Renal cortex interstitium (tissue), 11 donors: Measurements from ENCODE around the gene PLS3. TPM values are rescaled to one million over a fixed set of nuclear protein-coding genes. Genes with fewer than 3 reads are reported as not detected.
"Not testable (repeated sequence)": the region's sequence is repeated elsewhere in the genome, so short reads cannot be mapped to it uniquely, and the experiment has no call there.

Experiments used
- DNase-seq, 11 donors: peaks; one replicate each; pipeline ENCODE4 v3.0.0-alpha.2; 2013; ENCODE audit warnings: low read depth in 9 of 11, low spot score in 4 of 11; ENCODE audit errors: extremely low read depth in 1 of 11
- polyA plus RNA-seq, 3 donors: library from polyadenylated mRNA; unstranded; fragments of 120-200 nt; gene quantifications; one replicate each; pipeline ENCODE4 v1.2.1, GENCODE V29; 2013; ENCODE audit not compliant: insufficient read length in 3 of 3

PLS3 gene
- polyA plus RNA-seq, 3 donors = 233 to 264 (median 239) TPM

DNA sequence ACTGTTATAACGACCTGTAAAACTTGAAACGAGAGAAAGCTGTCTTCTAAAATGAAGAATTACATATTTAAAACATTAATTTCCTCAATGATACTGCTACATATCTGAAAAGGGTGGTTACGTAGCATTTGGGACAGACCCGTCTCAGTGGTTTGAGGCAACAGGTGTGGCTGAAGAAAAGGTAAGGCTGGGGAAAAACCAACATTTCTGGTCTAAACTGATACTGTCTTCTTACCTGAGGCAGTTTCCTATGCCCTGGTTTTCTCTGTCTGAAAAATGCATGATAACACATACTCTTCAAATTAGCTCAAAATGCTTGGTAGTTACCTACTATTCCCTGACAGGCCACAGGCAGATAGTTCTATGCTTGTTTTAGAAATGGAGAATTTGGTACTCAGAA lies 30.4 kb downstream of the PLS3 start:
- DNase-seq = no peak

DNA sequence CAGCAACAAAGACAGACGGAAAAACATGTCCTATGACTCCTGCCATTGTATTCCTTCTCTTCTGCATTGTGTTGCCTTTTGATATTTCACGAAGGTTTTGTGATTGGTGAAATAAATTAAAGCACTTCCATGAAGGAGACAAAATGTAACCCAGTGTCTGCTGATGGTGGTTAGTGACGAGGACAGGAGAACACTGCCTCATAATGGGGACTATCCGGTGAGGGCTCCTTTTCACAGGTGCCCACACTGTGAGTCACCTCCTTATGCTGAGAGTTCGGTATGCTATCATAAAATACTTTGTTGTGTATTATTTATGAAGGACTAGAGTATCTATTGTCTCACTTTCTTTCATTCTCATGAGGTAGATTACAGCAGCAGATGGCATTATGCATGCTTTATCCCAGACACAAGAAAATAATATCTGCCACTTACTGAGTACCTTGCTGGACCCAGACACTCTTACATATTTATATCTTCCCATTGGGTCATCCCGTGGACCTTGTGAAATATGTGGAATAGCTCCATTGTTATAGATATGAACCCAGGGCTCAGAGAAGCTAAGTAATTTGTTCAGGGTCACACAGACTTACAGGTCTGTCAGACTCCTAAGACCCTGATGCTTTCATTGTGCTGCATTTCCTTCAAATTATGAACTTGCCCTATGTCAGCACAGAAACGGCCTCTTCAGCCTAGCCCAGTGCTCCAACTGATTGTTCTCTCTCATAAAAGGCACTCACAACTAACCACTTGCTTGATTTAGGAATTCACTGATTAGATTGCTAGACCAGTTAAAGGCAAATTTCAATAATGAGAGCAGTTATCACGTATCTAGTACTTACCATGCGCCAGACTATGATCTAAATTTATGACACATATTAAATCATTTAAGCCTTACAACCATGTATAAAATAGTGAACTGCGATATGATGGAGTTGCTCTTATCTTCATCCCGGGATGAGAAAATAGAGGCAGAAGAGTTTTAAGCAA lies 31.2 kb downstream of the PLS3 start:
- no peak for DNase-seq

DNA sequence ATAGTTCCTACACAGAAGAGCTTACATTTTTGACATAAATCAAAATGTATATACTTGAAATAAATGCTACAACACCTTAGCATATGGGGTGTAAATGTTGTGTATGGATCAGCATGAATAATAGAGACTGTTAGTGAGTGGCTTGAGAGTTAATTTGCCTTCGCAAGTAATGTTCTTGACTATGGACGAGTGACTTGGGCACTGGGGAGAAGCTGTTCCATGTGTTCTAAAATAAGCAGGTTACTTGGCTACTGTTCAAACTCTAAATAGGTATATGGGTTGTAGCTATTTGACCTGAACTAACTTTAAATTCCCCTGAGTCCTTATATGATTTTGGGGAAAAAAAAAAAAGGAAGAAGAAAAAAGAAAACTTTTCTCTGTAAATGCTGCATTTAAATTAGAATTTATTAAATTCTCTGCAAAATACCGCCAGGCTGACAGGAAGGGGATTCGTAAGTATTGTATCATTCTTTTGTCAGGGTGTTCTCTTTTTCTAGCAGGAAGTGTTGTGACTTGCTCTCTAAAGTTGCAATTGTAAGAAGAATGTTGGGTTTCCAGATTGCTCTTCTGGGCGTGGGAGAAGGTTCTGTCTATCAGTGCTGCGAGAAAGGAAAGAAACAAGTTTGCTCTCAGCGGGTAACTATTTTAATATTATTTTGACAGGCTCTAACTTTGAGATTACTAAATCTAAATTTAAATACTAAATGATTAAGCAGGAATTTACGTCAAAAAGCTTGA lies 32.2 kb downstream of the PLS3 start:
- no peak for DNase-seq

DNA sequence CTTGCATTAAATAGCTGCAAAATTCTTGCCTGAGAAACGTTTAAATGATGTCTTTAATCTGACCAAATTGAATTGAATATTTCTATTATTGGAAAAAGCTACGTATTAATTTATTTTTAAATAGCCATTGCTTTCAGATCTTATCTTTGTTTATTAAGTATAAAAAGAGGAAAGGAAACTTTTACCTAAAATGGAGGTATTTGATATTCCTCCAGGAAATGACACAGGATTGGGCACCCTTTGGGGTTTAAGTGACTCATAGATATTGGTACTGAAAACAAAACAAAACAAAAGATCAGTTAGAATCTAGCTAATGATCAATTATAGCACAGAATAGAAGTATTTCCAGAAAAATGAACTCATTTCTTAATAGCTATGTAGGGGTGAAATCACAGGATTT lies 34.1 kb downstream of the PLS3 start:
- no peak for DNase-seq

DNA sequence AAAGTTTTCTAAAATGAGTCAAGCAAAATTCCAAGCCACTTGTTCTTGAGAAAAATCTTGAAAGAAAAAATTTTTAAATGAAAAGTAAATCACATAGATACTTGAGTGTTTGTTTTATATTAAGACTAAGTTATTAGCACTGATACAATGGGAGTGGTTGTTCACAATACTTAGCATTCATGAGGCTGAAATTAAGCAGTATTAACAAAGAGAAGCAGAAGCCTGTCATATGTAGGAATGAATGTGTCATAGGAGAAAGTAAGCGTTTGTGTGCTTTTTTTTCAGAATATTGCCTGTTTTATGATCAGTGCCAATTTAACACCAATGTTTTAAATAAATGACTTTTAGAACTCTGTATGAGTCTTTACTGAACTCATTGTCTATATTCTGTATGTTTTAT lies 37.6 kb downstream of the PLS3 start:
- no peak for DNase-seq

DNA sequence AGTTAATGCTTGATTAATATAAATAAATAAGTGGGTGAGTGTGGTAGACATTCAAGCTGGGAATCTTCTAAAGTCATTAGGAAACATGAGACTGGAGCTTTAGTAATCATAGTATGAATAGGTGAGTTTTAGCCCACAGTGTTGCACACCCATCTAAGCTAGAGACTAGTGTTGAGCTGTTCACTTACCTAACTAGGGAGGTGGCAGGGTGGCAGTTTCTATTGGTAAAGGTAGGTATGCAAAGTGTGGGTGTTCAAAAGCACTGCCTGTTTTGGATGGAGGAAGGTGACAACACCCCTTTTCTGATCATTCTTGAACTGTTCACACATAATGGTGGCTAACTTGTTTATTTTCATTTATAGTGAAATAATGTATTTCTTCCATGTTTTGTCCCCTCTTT lies 41.3 kb downstream of the PLS3 start:
- no peak for DNase-seq

DNA sequence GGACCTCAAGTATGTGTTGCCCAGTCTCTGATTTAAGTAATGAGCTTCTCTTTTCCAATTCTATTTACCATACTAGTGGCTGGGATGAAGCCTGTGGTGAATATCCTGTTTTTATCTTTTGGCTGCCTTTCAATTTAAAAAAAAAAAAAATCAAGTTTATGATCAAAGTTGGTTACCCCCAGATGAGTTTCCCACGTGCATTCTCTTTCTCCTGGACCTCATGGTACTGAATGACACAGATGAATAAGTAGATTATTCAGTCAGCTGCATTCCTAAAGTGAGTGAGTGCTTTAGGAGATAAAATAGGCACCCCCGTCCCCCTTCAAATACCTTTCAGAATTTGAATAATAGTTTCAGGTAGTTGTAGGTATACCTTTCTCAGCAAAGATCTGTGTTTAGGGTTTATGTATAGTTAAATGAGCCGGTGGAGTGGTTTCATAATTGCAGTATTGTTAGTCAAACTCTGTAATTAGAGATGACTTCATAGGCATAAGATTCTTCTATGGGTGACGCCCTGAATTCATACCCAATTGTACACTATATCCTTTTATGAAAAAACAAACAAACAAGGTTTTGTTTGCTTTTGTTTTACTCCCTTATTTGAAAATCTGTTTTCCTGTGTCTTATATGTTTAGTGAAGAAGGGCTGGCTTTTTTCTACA lies 41.9 kb downstream of the PLS3 start:
- no peak for DNase-seq

DNA sequence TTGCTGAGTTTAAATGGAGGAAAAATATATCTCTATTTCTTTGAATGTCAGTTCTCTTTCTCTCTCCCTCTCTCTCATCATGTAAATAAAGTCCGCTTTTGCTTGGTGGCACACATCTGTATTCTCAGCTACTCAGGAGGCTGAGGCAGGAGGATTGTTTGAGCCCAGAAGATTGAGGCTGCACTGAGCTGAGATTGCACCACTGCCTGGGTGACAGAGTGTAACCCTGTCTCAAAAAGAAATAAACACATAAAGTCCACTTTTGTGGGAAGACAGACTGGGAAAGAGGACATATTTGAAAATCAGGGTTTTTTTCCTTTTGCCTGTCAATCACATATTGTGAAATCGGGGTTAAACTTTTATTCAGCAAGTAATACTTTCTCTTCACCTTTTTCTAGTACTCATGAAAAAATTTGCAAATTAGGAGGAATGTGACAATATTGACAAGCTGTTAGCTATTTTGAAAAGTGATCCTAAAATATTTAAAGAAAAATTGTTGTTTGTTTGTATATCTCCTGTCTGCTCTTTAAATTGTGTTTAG lies 42.6 kb downstream of the PLS3 start:
- DNase-seq = no peak

DNA sequence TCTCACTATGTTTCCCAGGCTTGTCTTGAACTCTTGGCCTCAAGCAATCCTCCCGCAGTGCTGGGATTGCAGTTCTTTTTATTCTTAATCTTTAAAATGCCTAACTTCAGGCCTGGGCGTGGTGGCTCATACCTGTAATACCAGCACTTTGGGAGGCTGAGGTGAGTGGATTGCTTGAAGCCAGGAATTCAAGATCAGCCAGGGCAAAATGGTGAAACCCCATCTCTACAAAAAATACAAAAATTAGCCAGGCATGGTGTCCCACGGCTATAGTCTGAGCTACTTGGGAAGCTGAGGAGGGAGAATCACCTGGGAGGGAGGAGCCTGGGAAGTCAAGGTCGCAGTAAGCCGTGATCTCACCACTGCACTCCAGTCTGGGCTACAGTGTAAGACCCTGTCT lies 45.9 kb downstream of the PLS3 start:
- no peak for DNase-seq

DNA sequence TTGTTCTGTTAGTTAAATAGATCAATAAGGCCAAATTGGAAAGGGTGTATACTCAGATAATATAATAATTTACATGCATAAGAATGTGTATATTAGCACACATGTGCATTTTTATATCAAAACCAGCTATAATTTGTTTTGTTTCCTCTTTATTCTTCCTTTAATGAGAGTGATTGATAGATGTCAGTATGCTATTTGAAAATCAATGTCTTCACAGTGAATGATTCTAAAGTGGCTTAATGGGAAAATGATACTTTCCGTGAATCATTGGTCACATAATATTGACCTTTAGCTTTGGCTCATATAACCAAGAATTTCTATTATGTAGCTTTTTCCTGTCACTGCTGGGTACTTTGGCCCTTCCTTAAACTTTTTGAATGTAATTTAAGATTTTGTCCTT lies 48.6 kb downstream of the PLS3 start:
- no peak for DNase-seq

DNA sequence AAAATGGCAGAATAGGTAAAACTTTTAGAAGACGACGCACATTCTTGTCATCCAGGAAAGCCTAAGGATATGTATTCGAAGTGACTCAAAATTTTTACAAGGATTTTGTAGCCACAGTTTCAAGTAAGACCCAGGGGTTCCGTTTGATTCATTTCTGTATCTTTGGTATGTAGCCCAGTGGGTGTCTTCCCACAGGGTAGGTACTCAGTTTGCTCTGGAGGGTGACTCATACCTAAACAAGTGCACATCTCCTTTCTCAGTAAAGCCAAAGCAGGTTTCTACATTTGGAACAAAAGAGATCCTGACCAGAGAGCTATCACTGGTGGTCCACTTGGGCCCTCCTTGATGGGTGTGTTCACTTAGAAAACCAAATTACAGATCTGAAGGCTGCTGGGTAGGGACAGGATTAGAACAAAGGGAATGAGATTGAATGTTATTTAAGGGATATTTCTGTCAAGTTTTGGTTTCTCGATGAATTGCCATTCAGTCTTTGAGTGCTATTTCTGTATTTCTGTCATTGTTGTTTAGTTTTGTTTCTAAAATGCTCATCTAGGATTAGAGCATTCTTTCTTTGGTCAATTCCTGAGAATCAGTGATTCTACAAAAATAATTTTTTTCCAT lies 56.1 kb downstream of the PLS3 start:
- no peak for DNase-seq

DNA sequence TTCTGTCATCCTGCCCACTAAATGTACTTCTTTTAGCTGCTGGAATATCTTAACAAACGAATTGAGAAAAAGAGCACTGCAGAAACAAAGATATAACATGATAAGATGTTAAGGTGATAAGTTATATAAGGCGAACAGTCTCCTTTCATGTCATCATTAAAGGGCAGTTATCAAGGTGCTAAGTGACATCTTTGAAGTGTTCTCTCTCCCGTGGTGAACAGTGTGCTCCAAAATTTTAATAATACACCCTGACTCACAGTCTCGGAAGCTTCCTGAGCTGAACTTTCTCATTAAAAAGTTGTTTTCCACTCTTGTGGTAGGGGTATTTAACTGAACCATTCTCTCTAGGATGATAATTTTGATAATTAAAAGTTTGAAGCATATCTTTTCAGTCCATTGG lies 61.6 kb downstream of the PLS3 start:
- DNase-seq = no peak

DNA sequence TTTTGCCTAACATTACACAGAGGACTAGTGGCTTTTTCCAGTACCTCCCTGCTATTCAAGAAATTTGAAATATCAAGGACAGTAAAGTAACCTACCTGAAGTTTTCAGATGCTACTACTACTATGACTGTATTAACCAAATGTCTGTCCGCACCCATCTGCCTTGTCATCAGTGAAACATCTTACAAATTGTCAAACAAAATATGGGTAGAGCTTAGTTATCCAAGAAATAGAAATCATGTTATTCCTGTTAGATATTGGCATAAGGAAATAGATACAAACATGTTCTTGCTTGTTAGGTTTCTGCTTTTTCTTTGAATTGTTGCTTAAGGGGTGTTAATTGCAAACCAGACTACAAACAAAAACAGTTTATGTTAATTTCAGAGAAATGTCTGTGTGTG lies 63.9 kb downstream of the PLS3 start:
- no peak for DNase-seq

DNA sequence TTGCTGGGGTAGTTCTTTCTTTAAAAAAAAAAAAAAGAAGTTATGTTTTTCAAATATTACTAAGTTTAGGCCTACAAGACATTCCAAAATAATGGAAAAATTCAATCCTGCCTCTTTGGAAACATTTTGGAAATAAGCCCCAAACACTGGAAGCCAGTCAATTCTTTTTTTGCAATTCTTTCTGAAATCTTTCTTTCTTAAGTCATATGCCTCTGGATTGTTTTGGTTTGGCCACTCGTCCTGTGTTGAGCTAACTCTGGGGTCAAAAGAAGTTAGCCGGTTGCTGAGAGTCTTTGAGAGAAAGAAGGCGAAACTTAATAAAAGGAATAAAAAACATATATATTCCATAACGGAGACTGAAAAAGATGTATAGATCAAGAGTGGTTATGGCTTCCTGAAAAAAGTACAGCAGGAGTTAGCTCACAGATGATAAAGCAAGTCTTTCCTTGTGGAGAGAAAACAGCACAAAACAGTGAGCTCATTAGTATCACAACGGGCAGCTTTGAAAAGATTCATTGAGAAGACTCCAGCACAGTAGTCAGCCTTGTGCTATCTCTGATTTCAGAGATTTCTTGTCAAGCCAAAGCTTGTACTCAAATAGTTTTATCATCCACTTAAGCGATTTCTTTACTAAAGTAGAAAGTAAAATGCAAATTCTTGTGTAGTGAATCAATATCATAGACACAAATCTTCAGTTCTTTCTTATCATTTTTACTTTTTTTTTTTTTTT lies 64.8 kb downstream of the PLS3 start:
- DNase-seq = no peak

DNA sequence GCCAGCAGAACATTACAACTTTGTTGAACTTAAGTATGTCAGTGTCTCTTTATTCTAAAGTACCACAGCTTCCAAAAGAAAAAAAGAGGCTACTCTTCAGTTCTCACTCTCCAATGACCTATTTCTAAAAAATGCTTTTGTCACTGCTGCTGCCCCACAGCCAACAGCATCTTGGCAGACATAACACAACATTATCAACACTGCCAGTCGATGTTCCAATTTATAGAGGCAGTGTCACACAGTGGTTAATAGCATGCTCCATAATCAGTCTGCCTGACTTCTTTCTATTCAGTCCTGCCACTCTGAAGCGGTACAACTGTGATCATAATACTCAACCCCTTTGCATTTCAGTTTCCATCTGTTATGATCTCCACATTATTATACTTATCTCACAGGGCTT lies 69.2 kb downstream of the PLS3 start:
- no peak for DNase-seq

DNA sequence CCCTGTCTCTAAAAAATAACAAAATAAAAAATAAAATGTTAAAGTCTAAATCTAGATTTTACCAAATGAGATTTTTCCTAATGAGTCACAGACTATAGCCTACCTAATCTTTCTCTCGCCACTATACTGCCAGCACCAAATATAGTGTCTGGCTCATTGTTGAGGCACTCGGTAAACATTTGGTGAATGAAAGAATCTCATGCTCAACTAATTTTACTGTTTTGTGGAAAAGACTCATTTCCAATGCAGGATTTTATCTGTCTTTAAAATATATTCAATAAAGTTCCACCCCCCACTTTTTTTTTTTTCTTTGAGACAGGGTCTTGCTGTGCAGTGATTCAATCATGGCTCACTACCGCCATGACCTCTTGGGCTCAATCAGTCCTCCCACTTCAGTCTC lies 71.5 kb downstream of the PLS3 start:
- no peak for DNase-seq

DNA sequence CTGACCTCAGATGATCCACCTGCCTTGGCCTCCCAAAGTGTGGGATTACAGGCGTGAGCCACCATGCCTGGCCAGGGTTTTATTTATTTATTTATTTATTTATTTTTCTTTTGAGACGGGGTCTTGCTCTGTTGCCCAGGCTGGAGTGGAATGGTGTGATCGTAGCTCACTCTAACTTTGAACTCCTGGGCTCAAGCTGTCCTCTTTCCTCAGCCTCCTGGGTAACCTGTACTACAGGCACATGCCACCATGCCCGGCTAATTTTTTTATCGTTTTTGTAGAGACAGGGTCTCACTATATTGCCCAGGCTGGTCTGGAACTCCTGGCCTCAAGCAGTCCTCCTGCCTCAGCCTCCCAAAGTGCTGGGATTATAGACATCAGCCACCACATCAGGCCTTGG lies 72.4 kb downstream of the PLS3 start:
- DNase-seq = not testable (repeated sequence)

DNA sequence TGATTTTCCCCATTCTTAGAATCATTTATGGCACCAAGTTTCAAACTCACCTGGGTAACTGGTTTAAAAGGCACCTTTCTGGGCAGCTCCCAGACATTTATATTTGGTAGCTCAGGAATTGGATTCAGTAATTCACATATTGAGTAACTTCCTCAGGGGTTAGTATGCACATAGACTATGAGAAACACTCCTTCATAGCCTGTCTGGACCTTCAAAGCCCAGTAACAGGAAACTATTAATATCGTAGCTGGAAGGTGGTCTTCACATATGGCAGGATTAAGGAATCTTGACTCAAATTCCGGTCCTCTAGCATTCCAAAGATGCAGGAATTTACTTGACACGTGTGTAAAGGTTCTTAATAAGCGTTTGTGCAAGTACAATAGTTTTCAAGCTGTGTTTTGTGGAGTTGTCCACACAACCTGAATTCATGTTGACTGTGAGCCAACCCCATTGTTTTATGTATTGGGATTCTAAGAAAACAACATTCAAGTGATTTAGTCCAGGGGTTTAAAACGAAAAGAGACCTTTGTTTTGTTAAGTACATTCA lies 78.4 kb downstream of the PLS3 start:
- DNase-seq = no peak
